Measurements from ENCODE around the gene CSNK1E.

The CSNK1E gene

DNA sequence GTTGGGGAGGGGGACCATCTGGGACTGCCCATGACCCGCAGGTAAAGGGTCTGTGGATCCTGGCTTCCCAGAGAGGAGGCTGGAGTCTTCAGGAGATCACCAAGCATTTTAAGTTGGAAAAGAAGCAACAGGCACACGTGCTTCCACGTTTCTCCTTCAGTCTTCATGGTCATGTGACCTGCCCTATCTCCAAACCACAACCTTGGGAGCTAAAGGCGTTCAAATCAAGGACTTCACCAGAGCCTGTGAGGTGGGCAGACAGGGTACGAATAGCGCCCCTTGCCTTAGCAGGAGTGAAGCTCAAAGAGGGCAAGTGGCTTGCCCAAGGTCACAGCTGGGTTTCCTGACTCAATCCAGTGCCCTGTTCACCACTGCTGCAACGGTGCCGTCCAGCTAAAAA is 51.1 kb downstream of the CSNK1E start:
- DNase-seq (ENCODE audit: low read depth), result peak; percentile 69
- no peak overlapping the region for H3K4me3 ChIP-seq (ENCODE audit: low read depth, low read length)
- TF ChIP-seq CTCF (conservative IDR thresholded peaks at IDR 0.05; ENCODE audit: low read depth, low read length), result no peak

- H3K4me3 ChIP-seq (ENCODE audit: low read depth, low read length), result no peak overlapping the region
- DNase-seq (ENCODE audit: low read depth), result no peak
- TF ChIP-seq CTCF (conservative IDR thresholded peaks at IDR 0.05; ENCODE audit: low read depth, low read length), result no peak
Observed at GRCh38 chr22:38264322-38264843, 52.9 kb downstream of the CSNK1E start.

DNA sequence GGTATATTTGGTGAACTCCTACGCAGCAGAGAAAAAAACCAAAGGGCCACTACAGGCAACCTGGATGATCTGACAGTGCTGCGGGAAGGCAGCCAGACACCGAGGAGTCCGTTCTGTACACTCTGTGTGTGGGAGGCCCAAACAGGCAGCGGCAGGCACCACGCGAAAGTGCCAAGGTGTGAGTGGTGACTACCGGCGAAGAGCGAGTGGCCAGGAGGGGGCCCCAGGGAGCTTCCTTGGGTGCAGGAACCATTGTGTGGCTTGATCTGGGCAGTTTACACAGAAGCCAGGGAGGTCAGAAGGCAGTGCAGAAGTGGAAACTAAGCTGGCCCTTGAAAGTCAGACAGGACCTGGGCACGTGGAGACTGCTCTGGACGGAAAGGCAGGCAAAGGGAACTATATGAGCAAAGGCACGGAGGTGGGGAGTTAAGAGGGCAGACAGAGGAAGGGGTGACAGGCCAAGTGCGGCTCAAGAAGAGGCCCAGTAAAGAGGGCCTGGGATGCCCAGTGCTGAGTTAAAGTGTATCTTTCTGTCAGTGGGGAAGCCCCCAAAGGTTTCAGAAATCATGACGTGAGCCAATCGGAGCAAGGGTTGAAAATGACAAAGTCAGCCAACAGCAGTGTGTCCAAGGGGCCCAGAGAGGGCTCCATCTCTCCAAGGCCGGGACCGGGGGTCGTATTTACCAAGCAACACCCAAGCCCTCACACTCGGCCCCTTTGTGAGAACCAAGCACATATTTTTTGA is 55.0 kb downstream of the CSNK1E start:
- DNase-seq (ENCODE audit: low read depth), result peak; percentile 45
- TF ChIP-seq CTCF (conservative IDR thresholded peaks at IDR 0.05; ENCODE audit: low read depth, low read length), result peak; percentile 66
- no peak overlapping the region for H3K4me3 ChIP-seq (ENCODE audit: low read depth, low read length)

DNA sequence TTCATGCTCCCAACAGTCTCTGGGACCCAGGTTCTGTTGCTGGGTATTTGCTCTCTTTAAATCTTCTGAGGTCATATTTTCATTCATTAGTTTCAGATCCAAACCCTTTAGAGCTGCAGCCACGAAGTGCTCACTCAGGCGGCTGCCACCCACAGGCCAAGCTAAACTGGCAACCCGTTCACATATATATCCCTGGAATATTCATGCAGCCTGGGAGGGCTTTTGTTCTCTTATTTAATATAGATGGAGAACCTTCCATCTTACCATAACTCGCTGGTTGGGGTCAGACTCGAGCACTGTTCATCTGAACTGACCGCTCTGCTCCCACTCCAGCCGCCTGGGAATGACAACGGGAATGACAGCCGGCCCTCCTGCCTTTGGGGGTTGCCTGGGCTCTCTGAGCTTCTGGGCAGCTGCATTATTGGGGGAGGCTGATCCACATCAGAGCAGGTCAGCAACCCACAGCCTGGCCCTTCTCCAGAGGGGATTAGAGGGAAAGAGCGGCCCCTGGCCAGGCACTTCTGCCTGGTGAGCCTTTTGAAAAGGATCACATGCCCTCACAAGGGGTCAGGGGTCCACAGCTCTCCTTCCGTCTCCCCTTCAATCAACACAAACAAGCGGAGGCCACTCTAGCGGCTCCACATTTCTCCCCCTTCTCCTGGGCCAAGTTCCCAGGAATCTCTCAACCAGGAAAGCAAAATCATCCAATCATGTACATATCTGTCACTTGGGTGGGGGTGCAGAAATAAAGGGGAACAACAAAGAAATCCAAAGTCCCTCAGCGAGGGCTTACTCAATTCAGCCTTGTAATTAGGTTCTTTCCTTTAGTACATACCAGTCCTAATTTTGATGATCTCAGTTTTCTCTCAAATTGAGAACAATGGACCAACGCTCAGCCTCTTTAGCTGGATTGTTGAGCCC is 56.2 kb downstream of the CSNK1E start:
- H3K4me3 ChIP-seq (ENCODE audit: low read depth, low read length), result no peak overlapping the region
- DNase-seq (ENCODE audit: low read depth), result no peak
- TF ChIP-seq CTCF (conservative IDR thresholded peaks at IDR 0.05; ENCODE audit: low read depth, low read length), result peak; percentile 31

DNA sequence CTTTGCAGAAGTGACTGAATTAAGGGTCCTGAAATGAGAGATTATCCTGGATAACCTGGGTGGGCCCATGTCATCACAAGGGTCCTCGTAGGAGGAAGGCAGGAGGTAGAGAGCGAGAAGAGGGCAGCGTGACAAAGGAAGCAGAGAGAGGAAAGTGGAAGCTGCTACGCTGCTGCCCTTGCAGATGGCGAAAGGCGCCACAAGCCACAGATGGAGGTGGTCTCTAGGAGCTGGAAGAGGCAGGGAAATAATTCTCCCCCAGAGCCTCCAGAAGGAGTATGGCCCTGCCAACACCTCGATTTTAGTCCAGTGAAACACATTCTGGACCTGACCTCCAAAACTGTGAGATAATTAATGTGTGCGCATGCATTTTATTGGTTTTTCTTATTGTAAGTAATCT is 57.9 kb downstream of the CSNK1E start:
- H3K4me3 ChIP-seq (ENCODE audit: low read depth, low read length), result no peak overlapping the region
- DNase-seq (ENCODE audit: low read depth), result no peak
- no peak for TF ChIP-seq CTCF (conservative IDR thresholded peaks at IDR 0.05; ENCODE audit: low read depth, low read length)

DNA sequence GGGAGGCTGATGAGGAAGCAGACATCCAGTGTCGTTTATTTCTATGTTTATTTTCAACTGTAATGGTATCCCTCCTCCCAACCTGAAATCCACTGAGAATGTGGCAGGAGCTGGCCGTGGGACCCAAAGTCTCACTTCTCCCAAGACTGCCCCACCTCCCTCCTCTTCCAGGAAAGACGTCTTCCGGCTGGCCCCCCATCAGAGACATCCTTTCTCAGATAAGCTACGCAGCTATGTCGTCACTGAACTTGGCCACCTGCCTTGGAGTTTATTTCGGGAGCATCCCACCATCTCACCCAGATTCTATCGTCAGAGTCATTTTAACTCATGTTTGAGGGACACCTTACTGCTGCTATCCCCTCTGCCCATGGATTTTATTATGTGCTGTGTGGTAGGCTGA is 58.3 kb downstream of the CSNK1E start:
- no peak overlapping the region for H3K4me3 ChIP-seq (ENCODE audit: low read depth, low read length)
- TF ChIP-seq CTCF (conservative IDR thresholded peaks at IDR 0.05; ENCODE audit: low read depth, low read length), result no peak
- DNase-seq (ENCODE audit: low read depth), result peak; percentile 68
